ENCODE measurements around the gene KCTD11. TPM values are rescaled to one million over a fixed set of nuclear protein-coding genes. Genes with fewer than 3 reads are reported as not detected.
A peak's percentile ranks its signal among the peaks of the same experiment; 100 is the strongest.
"Not testable (repeated sequence)": the region's sequence is repeated elsewhere in the genome, so short reads cannot be mapped to it uniquely, and the experiment has no call there.

KCTD11 gene
- total RNA-seq, 1 donor: 6.9 TPM

DNA sequence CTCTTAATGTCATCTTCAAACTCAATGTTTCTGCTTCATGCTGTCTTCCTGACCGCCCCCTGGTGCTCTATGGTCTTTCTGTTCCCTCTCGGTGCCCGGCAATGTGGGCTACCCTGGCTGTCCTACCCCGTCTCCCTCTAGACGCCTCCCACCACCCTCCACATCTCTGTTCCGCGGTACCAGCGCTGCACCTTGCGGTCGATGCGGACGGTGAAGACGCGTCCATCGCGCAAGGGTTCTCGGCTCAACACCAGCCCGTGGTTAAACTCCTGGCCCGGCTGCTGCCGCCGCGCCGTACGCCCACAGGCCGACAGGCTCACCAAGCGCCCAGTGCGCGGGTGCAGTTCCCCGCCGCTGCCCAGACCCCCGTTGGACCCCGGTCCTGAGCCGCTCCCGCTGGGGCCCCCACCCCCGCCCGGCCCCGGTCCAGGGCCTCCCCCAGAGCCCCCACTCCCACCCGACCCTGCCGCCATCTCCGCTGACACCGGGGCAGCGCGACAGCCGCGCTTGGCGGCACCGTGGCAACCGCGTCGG, 23.1 kb upstream of the KCTD11 start, which contains the start of gene NEURL4:
Gene NEURL4 (minus strand): TSS at position 496 of the 534 bp plus-strand sequence. CDS start 23 bp downstream, at position 473.
- TF ChIP-seq, protein P1, sequence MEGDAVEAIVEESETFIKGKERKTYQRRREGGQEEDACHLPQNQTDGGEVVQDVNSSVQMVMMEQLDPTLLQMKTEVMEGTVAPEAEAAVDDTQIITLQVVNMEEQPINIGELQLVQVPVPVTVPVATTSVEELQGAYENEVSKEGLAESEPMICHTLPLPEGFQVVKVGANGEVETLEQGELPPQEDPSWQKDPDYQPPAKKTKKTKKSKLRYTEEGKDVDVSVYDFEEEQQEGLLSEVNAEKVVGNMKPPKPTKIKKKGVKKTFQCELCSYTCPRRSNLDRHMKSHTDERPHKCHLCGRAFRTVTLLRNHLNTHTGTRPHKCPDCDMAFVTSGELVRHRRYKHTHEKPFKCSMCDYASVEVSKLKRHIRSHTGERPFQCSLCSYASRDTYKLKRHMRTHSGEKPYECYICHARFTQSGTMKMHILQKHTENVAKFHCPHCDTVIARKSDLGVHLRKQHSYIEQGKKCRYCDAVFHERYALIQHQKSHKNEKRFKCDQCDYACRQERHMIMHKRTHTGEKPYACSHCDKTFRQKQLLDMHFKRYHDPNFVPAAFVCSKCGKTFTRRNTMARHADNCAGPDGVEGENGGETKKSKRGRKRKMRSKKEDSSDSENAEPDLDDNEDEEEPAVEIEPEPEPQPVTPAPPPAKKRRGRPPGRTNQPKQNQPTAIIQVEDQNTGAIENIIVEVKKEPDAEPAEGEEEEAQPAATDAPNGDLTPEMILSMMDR (IDR thresholded peaks at IDR 0.05; ENCODE audit: insufficient read depth, low read length): no peak
- no peak for DNase-seq (ENCODE audit: low read depth)

DNA sequence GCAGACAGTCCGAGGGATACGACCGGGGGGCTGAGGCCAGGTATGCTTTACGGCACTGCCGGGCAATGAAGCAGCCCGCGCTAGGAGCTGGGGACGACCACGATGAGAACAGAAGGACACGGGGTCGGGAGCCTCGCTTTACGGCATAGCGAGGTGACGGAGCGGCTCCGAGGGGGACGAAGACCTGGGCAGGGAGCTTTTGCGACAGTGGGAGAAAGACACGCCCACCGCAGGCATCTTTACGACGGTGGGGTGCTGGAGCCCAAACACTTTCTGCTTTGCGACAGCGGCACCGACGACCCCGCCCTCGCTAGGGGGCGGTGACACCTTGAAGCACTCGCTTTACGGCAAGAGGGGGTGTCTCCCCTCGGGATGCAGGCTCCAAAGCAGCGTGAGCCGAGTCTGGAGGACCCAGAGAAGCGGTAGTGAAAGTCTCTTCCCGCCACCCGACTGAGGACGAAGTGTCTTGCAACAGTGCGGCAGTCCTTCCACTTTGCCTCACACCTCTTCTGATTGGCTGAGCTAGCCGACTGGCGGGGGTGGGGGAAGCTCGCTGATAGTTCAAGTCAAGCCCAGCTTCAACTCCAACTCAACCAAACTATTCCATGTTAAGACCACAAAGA, 22.5 kb upstream of the KCTD11 start:
- peak; percentile 99 for DNase-seq (ENCODE audit: low read depth)
- TF ChIP-seq, protein P1 (IDR thresholded peaks at IDR 0.05; ENCODE audit: insufficient read depth, low read length): no peak
- peak overlapping the region; percentile 97 for H3K4me3 ChIP-seq (ENCODE audit: low read depth, low read length)

More for the DNA sequence above, 23.1 kb upstream of the KCTD11 start, which contains the start of gene NEURL4:
- peak within 1 kb of the TSS; percentile 97 for H3K4me3 ChIP-seq (ENCODE audit: low read depth, low read length)

- DNase-seq (ENCODE audit: low read depth): peak; percentile 71
Measured at GRCh38 chr17:7329997-7330637, 21.8 kb upstream of the KCTD11 start.

GRCh38 chr17:7330638-7331015, 21.3 kb upstream of the KCTD11 start:
- peak overlapping the region; percentile 97 for H3K4me3 ChIP-seq (ENCODE audit: low read depth, low read length)
- TF ChIP-seq, protein P1 (IDR thresholded peaks at IDR 0.05; ENCODE audit: insufficient read depth, low read length): no peak
- no peak for DNase-seq (ENCODE audit: low read depth)

More at GRCh38 chr17:7329997-7330637, 21.8 kb upstream of the KCTD11 start:
- TF ChIP-seq, protein P1 (IDR thresholded peaks at IDR 0.05; ENCODE audit: insufficient read depth, low read length): no peak
- H3K4me3 ChIP-seq (ENCODE audit: low read depth, low read length): peak overlapping the region; percentile 97

GRCh38 chr17:7332111-7332510, 19.9 kb upstream of the KCTD11 start:
- DNase-seq (ENCODE audit: low read depth): no peak
- no peak overlapping the region for H3K4me3 ChIP-seq (ENCODE audit: low read depth, low read length)
- TF ChIP-seq, protein P1 (IDR thresholded peaks at IDR 0.05; ENCODE audit: insufficient read depth, low read length): no peak

- DNase-seq (ENCODE audit: low read depth); H3K4me3 ChIP-seq (ENCODE audit: low read depth, low read length): not testable (repeated sequence)
Measured at GRCh38 chr17:7332600-7333069, 19.3 kb upstream of the KCTD11 start.

DNA sequence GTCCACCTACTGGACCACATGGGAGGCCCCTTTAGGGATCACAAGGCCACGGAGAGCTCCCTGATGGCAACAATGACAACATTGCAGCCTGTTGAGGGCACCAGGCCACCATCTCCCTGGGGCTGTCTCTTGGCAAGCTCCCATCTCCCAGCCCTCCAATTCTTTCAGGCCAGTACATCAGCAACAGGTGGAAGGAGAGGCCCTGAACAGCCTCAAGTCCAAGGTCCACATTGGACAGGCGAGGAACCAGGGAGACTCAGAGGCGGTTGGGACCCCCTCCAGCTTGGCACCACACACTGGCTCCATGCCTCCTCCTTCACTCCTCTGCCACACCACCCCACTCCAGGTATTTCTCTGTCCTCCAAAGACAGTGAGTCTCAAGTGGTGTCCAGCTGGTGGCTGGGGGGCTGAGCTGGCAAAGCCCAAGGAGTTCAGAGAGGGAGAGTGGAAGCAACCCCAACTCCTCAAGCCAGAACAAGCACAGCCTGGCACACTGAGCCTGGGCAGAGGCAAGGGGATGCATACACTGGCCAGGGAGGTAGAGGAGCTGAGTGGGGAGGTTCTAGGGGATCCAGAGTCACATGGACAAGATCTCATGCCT, 16.9 kb upstream of the KCTD11 start:
- TF ChIP-seq, protein P1 (IDR thresholded peaks at IDR 0.05; ENCODE audit: insufficient read depth, low read length): no peak
- no peak for DNase-seq (ENCODE audit: low read depth)
- H3K4me3 ChIP-seq (ENCODE audit: low read depth, low read length): no peak overlapping the region

DNA sequence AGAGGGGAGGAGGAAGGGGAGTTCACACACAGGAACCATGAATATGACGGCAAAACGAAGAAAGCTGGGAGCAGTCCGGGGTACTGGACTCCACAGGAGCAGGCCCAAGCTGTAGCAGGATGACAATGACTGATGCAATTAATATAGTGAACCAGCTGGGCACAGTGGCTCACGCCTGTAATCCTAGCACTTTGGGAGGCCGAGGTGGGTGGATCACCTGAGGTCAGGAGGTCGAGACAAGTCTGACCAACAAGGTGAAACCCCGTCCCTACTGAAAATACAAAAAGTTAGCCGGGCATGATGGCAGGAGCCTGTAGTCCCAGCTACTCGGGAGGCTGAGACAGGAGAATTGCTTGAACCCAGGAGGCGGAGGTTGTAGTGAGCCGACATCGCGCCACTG, 16.2 kb upstream of the KCTD11 start:
- DNase-seq (ENCODE audit: low read depth); H3K4me3 ChIP-seq (ENCODE audit: low read depth, low read length): not testable (repeated sequence)
